Kidney epithelial cell (primary cell): Measurements from ENCODE around the gene SPEF2. TPM values are rescaled to one million over a fixed set of nuclear protein-coding genes. Genes with fewer than 3 reads are reported as not detected.

Experiments
- DNase-seq: peaks from one replicate; pipeline ENCODE4 v3.0.0-alpha.2; 2010; ENCODE audit warnings: low read depth
- H3K27me3 ChIP-seq: 2 replicates; pipeline ENCODE4 v1.6.0; 2011; ENCODE audit warnings: low read length; ENCODE audit not compliant: control insufficient read depth, insufficient read depth
- H3K36me3 ChIP-seq: 2 replicates; pipeline ENCODE4 v1.5.1; 2011; ENCODE audit warnings: low read length; ENCODE audit not compliant: control insufficient read depth, insufficient read depth
- H3K4me3 ChIP-seq: 2 replicates; pipeline ENCODE4 v1.5.1; 2011; ENCODE audit warnings: low read depth, mild to moderate bottlenecking, control low read depth, low read length
- total RNA-seq: library from RNA; depleted of rRNA; stranded (reverse); fragments of >200 nt; gene quantifications from 2 replicates; pipeline ENCODE4 v1.2.3, GENCODE V29; 2015
- TF ChIP-seq, protein P1 (sequence below): IDR thresholded peaks from 2 replicates; pipeline ENCODE4 v1.5.1; 2011; ENCODE audit warnings: mild to moderate bottlenecking, moderate library complexity, low read length, control low read depth, inconsistent platforms; ENCODE audit not compliant: insufficient read depth, poor library complexity, severe bottlenecking

SPEF2 gene
- total RNA-seq, 1 donor from 2014 or later, result 3.2 TPM

DNA sequence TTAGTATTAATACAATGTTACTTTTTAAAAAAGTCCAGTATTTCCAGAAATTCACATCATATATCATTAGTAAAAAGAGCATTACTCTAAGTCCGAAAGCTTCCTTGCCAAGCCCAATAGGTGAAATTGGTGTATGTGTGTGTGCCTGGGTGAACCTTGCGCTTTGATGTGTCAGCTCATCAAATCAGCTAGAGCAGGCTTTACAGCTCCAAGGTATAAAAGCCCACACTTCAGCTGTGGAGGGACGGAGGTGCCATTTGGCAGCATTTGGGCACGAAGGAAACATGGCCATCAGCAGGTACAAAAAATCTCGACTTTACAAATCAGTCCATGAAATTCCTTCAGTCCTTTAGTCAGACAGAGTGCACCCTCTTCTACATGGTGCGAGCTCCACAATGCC lies 162.6 kb downstream of the SPEF2 start:
- no peak for DNase-seq
- TF ChIP-seq, protein P1, sequence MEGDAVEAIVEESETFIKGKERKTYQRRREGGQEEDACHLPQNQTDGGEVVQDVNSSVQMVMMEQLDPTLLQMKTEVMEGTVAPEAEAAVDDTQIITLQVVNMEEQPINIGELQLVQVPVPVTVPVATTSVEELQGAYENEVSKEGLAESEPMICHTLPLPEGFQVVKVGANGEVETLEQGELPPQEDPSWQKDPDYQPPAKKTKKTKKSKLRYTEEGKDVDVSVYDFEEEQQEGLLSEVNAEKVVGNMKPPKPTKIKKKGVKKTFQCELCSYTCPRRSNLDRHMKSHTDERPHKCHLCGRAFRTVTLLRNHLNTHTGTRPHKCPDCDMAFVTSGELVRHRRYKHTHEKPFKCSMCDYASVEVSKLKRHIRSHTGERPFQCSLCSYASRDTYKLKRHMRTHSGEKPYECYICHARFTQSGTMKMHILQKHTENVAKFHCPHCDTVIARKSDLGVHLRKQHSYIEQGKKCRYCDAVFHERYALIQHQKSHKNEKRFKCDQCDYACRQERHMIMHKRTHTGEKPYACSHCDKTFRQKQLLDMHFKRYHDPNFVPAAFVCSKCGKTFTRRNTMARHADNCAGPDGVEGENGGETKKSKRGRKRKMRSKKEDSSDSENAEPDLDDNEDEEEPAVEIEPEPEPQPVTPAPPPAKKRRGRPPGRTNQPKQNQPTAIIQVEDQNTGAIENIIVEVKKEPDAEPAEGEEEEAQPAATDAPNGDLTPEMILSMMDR, result no peak
- Histone ChIP-seq H3K36me3 (no peaks in the 10 kb centered on the region), H3K27me3 (no peaks in the 10 kb centered on the region), H3K4me3 (no peak overlapping the region)

DNA sequence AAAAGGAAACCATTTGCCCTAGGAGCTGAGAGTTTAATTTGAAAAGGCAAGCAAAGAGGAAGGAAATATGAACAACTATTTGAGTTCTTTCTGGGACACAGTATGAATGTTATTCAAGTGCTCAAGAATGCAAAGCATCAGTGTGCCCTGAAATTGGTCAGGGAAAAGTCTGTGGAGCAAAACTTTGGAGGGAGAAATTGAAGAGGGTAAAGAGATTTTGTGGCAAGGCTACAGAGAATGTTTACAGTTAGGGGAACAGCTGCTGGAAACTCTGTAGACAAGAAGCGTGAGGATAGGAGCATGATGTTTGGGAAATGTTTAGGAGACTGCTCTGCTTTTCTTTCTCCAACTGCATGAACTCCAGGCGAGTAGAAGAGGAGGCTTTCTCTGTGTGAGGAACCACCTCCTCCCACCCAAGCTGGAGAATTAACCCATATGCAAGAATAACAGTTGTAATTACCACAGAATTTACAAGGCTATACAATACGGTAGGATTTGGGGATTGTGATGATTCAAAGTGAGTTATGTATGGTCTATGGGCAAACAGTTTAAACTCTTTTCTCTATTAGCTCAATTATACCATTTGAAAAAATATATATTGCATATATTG lies 163.6 kb downstream of the SPEF2 start:
- TF ChIP-seq, protein P1, result no peak
- H3K36me3 ChIP-seq, result no peaks in the 10 kb centered on the region
- H3K27me3 ChIP-seq, result no peaks in the 10 kb centered on the region
- no peak overlapping the region for H3K4me3 ChIP-seq
- DNase-seq, result no peak

GRCh38 chr5:35783551-35783950 lies 165.9 kb downstream of the SPEF2 start:
- DNase-seq, result no peak
- no peaks in the 10 kb centered on the region for H3K36me3 ChIP-seq
- no peak overlapping the region for H3K4me3 ChIP-seq
- TF ChIP-seq, protein P1, result no peak
- no peaks in the 10 kb centered on the region for H3K27me3 ChIP-seq

DNA sequence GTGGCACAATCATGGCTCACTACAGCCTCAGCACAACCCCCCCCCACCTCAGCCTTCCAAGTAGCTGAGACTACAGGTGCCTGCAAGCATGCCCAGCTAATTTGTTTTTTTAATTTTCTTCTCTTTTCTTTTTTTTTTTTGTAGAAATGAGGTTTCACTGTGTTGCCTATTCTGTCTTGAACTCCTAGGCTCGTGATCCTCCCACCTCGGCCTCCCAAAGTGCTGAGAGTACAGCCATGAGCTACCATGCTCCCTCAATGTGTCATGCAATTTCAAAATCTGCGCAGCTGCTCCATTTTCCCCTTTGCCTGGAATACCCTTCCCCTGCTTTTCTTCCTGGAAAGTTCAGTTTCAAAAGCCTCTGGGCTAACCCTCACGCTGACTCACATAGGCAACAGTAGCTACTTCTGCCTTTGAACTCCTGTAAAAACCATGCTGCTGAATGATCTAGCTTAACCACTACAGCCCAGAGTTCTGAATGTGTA lies 168.0 kb downstream of the SPEF2 start:
- Histone ChIP-seq H3K27me3 (no peaks in the 10 kb centered on the region), H3K4me3 (no peak overlapping the region), H3K36me3 (no peaks in the 10 kb centered on the region)
- no peak for DNase-seq
- TF ChIP-seq, protein P1, result no peak

DNA sequence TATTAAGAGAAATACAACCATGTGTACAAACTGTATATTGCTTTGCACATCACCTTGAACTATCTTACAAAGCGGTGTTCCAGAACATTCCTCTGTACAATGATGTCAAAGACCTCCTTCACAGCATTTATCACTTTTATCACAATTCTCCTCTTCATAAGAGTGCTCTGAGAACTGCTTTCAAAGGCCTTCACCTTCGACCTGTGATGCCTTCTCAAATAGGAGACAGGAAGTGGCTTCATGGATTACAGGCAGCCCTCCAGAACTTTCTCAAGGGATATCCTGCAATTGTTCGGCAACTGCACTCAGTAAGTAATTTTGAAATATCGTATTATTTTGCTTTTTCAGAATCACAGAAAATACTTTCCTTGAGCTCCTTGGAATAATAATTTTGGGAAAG lies 171.1 kb downstream of the SPEF2 start:
- H3K27me3 ChIP-seq, result no peaks in the 10 kb centered on the region
- no peak for DNase-seq
- no peak overlapping the region for H3K4me3 ChIP-seq
- no peaks in the 10 kb centered on the region for H3K36me3 ChIP-seq
- TF ChIP-seq, protein P1, result no peak
